HG02588 (cell line): ENCODE results near the gene ZNF280B.
"Not testable (repeated sequence)": the region's sequence is repeated elsewhere in the genome, so short reads cannot be mapped to it uniquely, and the experiment has no call there.

Source experiments
- ATAC-seq: cut with Tn5 transposase; IDR thresholded peaks from one replicate; pipeline ENCODE4 v1.9.1; 2021; ENCODE audit warnings: mild to moderate bottlenecking, moderate library complexity; ENCODE audit not compliant: unreplicated experiment

Gene ZNF280B

DNA sequence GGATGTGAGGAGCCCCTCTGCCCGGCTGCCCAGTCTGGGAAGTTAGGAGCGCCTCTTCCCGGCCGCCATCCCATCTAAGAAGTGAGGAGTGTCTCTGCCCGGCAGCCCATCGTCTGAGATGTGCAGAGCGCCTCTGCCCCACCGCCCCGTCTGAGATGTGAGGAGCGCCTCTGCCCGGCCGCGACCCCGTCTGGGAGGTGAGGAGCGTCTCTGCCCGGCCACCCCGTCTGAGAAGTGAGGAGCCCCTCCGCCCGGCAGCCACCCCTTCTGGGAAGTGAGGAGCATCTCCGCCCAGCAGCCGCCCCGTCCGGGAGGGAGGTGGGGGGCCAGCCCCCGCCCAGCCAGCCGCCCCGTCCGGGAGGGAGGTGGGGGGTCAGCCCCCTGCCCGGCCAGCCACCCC lies 66.9 kb downstream of the ZNF280B start:
- not testable (repeated sequence) for ATAC-seq

GRCh38 chr22:22440188-22440587 lies 68.4 kb downstream of the ZNF280B start:
- no peak for ATAC-seq
